Karpas-422 (cell line): ENCODE measurements around the gene NRARP. TPM values are rescaled to one million over a fixed set of nuclear protein-coding genes. Genes with fewer than 3 reads are reported as not detected.

Experiments
- DNase-seq: peaks from one replicate; pipeline ENCODE4 v3.0.0-alpha.2; 2015
- H2AFZ ChIP-seq: fragments of 200-600 bp; sonication (generic); 2 replicates; pipeline ENCODE4 v1.6.1; 2014; ENCODE audit warnings: antibody characterized with exemption, low read length, mixed read lengths
- H3K27ac ChIP-seq: fragments of 200-600 bp; sonication (generic); 2 replicates; pipeline ENCODE4 v1.5.1; 2014; ENCODE audit warnings: mild to moderate bottlenecking, low read length, moderate library complexity
- H3K27me3 ChIP-seq: fragments of 200-600 bp; sonication (generic); 2 replicates; pipeline ENCODE4 v1.6.1; 2014; ENCODE audit warnings: low read length, mixed read lengths
- H3K36me3 ChIP-seq: fragments of 200-600 bp; sonication (generic); 2 replicates; pipeline ENCODE4 v1.6.1; 2014; ENCODE audit warnings: low read length, mixed read lengths; ENCODE audit not compliant: insufficient read depth
- H3K4me1 ChIP-seq: fragments of 200-600 bp; sonication (generic); 2 replicates; pipeline ENCODE4 v1.6.1; 2014; ENCODE audit warnings: mild to moderate bottlenecking, low read length, mixed read lengths
- H3K4me2 ChIP-seq: fragments of 200-600 bp; sonication (generic); 2 replicates; pipeline ENCODE4 v1.6.1; 2014; ENCODE audit warnings: low read length, low read depth, mild to moderate bottlenecking; ENCODE audit not compliant: poor library complexity, severe bottlenecking
- H3K4me3 ChIP-seq: fragments of 200-600 bp; sonication (generic); 2 replicates; pipeline ENCODE4 v1.5.1; 2014; ENCODE audit warnings: mild to moderate bottlenecking, antibody characterized with exemption, low read length, mixed read lengths
- H3K79me2 ChIP-seq: fragments of 200-600 bp; sonication (generic); 2 replicates; pipeline ENCODE4 v1.6.1; 2014; ENCODE audit warnings: mild to moderate bottlenecking, low read length, mixed read lengths
- H3K9ac ChIP-seq: fragments of 200-600 bp; sonication (generic); 2 replicates; pipeline ENCODE4 v1.6.0; 2014; ENCODE audit warnings: low read length
- H3K9me2 ChIP-seq: fragments of 200-600 bp; sonication (generic), shearing (Covaris generic); replicated peaks from 2 replicates; pipeline ENCODE4 v1.6.0; 2014; ENCODE audit warnings: mild to moderate bottlenecking, low read length, moderate library complexity; ENCODE audit not compliant: insufficient read depth
- H3K9me3 ChIP-seq: fragments of 300-700, 200-600 bp; sonication (generic); 2 replicates; pipeline ENCODE4 v1.6.1; 2014; ENCODE audit warnings: low read length, mixed read lengths
- H4K20me1 ChIP-seq: fragments of 200-600 bp; sonication (generic); 2 replicates; pipeline ENCODE4 v1.6.1; 2014; ENCODE audit warnings: mild to moderate bottlenecking, antibody characterized with exemption, low read length, low read depth; ENCODE audit not compliant: insufficient read depth
- total RNA-seq: library from RNA; depleted of rRNA; stranded (reverse); fragments of >200 nt; shearing (Covaris generic); gene quantifications from 2 replicates; pipeline ENCODE4 v1.2.3, GENCODE V29; 2014; ENCODE audit warnings: low replicate concordance

The NRARP gene
- total RNA-seq, 1 experiment from 2014 or later, result 1.4 TPM

- Histone ChIP-seq H4K20me1 (no peaks in the 10 kb centered on the region), H3K27me3 (no peaks in the 10 kb centered on the region), H3K9me2 (no peaks in the 10 kb centered on the region), H3K4me1 (peaks cover 69% of the 10 kb centered on the region), H2AFZ (no peak overlapping the region), H3K79me2 (0 out of 2 replicates have a peak, but pooled peaks cover 2% of the 10 kb centered on the region), H3K4me2 (no peak overlapping the region), H3K4me3 (no peak overlapping the region), H3K9ac (no peak overlapping the region), H3K36me3 (peaks cover 6% of the 10 kb centered on the region; the same call in 1 of the 2 replicates), H3K9me3 (no peaks in the 10 kb centered on the region), H3K27ac (no peak overlapping the region)
- no peak for DNase-seq
Measured at GRCh38 chr9:137272241-137273094, 29.6 kb downstream of the NRARP start.

DNA sequence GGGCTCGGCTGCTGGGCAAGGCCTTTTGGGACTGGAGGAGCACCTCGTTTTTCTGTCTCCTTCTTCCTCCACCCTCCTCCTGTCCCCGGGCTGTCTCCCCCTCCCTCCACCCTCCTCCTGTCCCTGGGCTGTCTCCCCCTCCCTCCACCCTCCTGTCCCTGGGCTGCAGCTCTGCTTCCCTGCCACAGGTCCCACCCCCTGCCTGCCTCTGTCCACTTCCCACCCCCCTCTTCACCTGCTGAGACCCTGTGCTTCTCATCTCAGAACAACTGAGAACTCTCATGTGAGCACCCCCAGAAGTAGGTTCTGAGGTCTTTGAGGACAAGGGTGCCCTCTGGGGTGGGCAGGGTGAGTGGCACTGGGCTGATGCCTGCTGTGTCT is 30.4 kb downstream of the NRARP start:
- Histone ChIP-seq H3K9me3 (no peaks in the 10 kb centered on the region), H3K4me1 (peaks cover 68% of the 10 kb centered on the region), H3K9ac (no peak overlapping the region), H3K79me2 (0 out of 2 replicates have a peak, but pooled peaks cover 2% of the 10 kb centered on the region), H3K9me2 (no peaks in the 10 kb centered on the region), H3K27me3 (no peaks in the 10 kb centered on the region), H3K36me3 (peaks cover 6% of the 10 kb centered on the region; the same call in 1 of the 2 replicates), H3K27ac (no peak overlapping the region), H4K20me1 (no peaks in the 10 kb centered on the region), H3K4me2 (no peak overlapping the region), H2AFZ (no peak overlapping the region), H3K4me3 (no peak overlapping the region)
- no peak for DNase-seq

- DNase-seq, result no peak
Measured at GRCh38 chr9:137270929-137271695, 31.0 kb downstream of the NRARP start.

GRCh38 chr9:137269231-137269772 is 32.8 kb downstream of the NRARP start:
- H3K27ac ChIP-seq, result peak overlapping the region; percentile 95
- H3K4me3 ChIP-seq, result peak overlapping the region; percentile 60
- 0 out of 2 replicates have a peak, but pooled peaks cover 2% of the 10 kb centered on the region for H3K79me2 ChIP-seq
- no peaks in the 10 kb centered on the region for H3K9me2 ChIP-seq
- H3K4me2 ChIP-seq, result peak overlapping the region; percentile 70
- peaks cover 8% of the 10 kb centered on the region; the same call in 1 of the 2 replicates for H3K36me3 ChIP-seq
- H3K9me3 ChIP-seq, result no peaks in the 10 kb centered on the region
- peak; percentile 89 for DNase-seq
- H3K9ac ChIP-seq, result peak overlapping the region; percentile 72
- no peaks in the 10 kb centered on the region for H4K20me1 ChIP-seq
- H2AFZ ChIP-seq, result no peak overlapping the region
- H3K4me1 ChIP-seq, result peaks cover 48% of the 10 kb centered on the region
- H3K27me3 ChIP-seq, result no peaks in the 10 kb centered on the region

More at GRCh38 chr9:137270929-137271695, 31.0 kb downstream of the NRARP start:
- H3K9me2 ChIP-seq, result no peaks in the 10 kb centered on the region
- H3K9ac ChIP-seq, result no peak overlapping the region
- no peak overlapping the region for H2AFZ ChIP-seq
- peaks cover 6% of the 10 kb centered on the region; the same call in 1 of the 2 replicates for H3K36me3 ChIP-seq
- no peaks in the 10 kb centered on the region for H4K20me1 ChIP-seq
- H3K4me3 ChIP-seq, result no peak overlapping the region
- no peak overlapping the region for H3K4me2 ChIP-seq
- peaks cover 66% of the 10 kb centered on the region for H3K4me1 ChIP-seq
- no peaks in the 10 kb centered on the region for H3K27me3 ChIP-seq
- H3K9me3 ChIP-seq, result no peaks in the 10 kb centered on the region
- no peak overlapping the region for H3K27ac ChIP-seq
- H3K79me2 ChIP-seq, result 0 out of 2 replicates have a peak, but pooled peaks cover 2% of the 10 kb centered on the region

DNA sequence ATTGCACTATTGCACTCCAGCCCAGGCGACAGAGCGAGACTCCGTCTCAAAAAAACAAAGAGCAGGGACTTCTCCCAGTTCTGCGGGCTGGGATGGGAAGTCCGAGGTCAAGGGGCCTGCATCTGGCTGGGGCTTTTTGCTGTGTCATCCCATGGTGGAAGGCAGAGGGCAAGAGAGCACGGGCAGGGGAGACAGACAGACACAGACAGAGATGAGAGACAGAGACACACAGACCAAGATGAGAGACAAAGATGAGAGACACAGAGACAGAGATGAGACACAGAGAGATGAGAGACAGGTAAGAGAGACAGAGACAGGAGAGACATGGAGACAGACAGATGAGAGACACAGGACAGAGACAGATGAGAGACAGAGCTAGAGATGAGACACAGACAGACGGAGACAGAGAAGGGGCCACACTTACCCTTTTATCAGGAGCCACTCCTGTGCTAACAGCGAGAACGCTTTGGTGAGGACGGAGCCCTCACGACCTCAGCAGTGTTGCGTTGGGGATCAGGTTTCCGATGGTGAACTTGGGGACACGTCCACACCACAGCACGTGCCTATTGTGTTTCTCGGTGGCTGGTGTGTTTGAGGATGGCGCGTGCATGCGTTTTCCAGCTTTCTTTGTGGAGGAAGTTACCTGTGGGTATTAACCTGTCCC is 33.4 kb downstream of the NRARP start:
- peaks cover 8% of the 10 kb centered on the region; the same call in 1 of the 2 replicates for H3K36me3 ChIP-seq

DNA sequence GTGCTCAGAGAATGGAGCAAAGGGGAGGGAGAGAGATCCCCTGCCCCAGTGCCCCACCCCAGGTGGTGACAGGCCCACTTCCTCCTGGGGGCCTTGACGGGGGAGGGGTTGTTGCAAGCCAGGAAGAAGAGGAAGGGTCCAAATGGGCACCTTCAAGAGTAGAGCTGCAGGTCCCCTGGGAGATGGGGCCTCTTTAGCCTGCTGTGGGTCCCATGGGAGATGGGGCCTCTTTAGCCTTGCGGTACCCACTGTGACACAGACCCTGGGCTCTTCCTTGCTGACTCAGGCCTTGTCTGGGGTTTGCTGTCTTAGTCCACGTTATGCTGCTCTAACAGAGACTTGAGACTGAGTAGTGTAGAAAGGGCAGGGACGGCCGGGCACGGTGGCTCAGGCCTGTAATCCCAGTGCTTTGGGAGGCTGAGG is 34.1 kb downstream of the NRARP start:
- peaks cover 36% of the 10 kb centered on the region for H3K4me1 ChIP-seq
- no peaks in the 10 kb centered on the region for H4K20me1 ChIP-seq
- H2AFZ ChIP-seq, result no peak overlapping the region
- peaks cover 8% of the 10 kb centered on the region; the same call in 1 of the 2 replicates for H3K36me3 ChIP-seq
- H3K9me2 ChIP-seq, result no peaks in the 10 kb centered on the region
- DNase-seq, result peak; percentile 95
- no peaks in the 10 kb centered on the region for H3K9me3 ChIP-seq
- H3K9ac ChIP-seq, result peak overlapping the region; percentile 72
- H3K27ac ChIP-seq, result peak overlapping the region; percentile 95
- no peaks in the 10 kb centered on the region for H3K27me3 ChIP-seq
- H3K4me2 ChIP-seq, result peak overlapping the region; percentile 70
- peak overlapping the region; percentile 60 for H3K4me3 ChIP-seq
- 0 out of 2 replicates have a peak, but pooled peaks cover 2% of the 10 kb centered on the region for H3K79me2 ChIP-seq

More for the DNA sequence above, 33.4 kb downstream of the NRARP start:
- Histone ChIP-seq H3K4me1 (peaks cover 41% of the 10 kb centered on the region), H3K27ac (peak overlapping the region; percentile 95), H4K20me1 (no peaks in the 10 kb centered on the region), H2AFZ (no peak overlapping the region), H3K79me2 (0 out of 2 replicates have a peak, but pooled peaks cover 2% of the 10 kb centered on the region), H3K4me3 (peak overlapping the region; percentile 60), H3K9me2 (no peaks in the 10 kb centered on the region), H3K4me2 (peak overlapping the region; percentile 70), H3K27me3 (no peaks in the 10 kb centered on the region), H3K9me3 (no peaks in the 10 kb centered on the region), H3K9ac (peak overlapping the region; percentile 72)
- DNase-seq, result peak; percentile 61

- Histone ChIP-seq H3K36me3 (peaks cover 8% of the 10 kb centered on the region; the same call in 1 of the 2 replicates), H3K27ac (peak overlapping the region; percentile 95), H2AFZ (no peak overlapping the region), H3K9ac (peak overlapping the region; percentile 72), H3K27me3 (no peaks in the 10 kb centered on the region), H3K9me3 (no peaks in the 10 kb centered on the region), H3K4me3 (no peak overlapping the region; the same call in 1 of the 2 replicates), H3K9me2 (no peaks in the 10 kb centered on the region), H3K4me1 (peaks cover 36% of the 10 kb centered on the region), H3K79me2 (0 out of 2 replicates have a peak, but pooled peaks cover 2% of the 10 kb centered on the region), H4K20me1 (no peaks in the 10 kb centered on the region), H3K4me2 (no peak overlapping the region)
- DNase-seq, result no peak
Measured at GRCh38 chr9:137266585-137267453, 35.3 kb downstream of the NRARP start.
